BJ (cell line): ENCODE data around the gene LYST. TPM values are rescaled to one million over a fixed set of nuclear protein-coding genes. Genes with fewer than 3 reads are reported as not detected.
"Not testable (repeated sequence)": the region's sequence is repeated elsewhere in the genome, so short reads cannot be mapped to it uniquely, and the experiment has no call there.

ENCODE experiments used
- CTCF ChIA-PET: fragments of 350-600 bp; formaldehyde crosslinking; extraction: SDS; loops from one replicate; lab custom pipeline; 2021; ENCODE audit warnings: antibody characterized with exemption, inconsistent platforms; lab: Yijun Ruan, JAX
- POLR2A ChIA-PET: fragments of 300-600 bp; sonication (Branson Sonifier 250); formaldehyde crosslinking; extraction: SDS; loops from one replicate; lab custom pipeline; 2021; ENCODE audit warnings: antibody characterized with exemption; lab: Charles Lee
- DNase-seq: peaks from one replicate; pipeline ENCODE4 v3.0.0-alpha.2; 2011; ENCODE audit warnings: low read depth
- H3K27me3 ChIP-seq: 2 replicates; pipeline ENCODE4 v1.6.0; 2011; ENCODE audit warnings: low read length; ENCODE audit not compliant: control insufficient read depth, insufficient read depth
- H3K36me3 ChIP-seq: 2 replicates; pipeline ENCODE4 v1.5.1; 2011; ENCODE audit warnings: low read length; ENCODE audit not compliant: control insufficient read depth, insufficient read depth
- H3K4me3 ChIP-seq: 2 replicates; pipeline ENCODE4 v1.5.1; 2011; ENCODE audit warnings: low read depth, mild to moderate bottlenecking, control low read depth, low read length
- polyA plus RNA-seq: library from polyadenylated mRNA; depleted of rRNA; stranded (reverse); fragments of >200 nt; gene quantifications from 2 replicates; pipeline ENCODE4 v1.2.3, GENCODE V29; 2011
- TF ChIP-seq, protein P1 (sequence below): IDR thresholded peaks from 2 replicates; pipeline ENCODE4 v1.5.1; 2011; ENCODE audit warnings: low read depth, mild to moderate bottlenecking, control low read depth, inconsistent platforms, low read length, moderate library complexity; ENCODE audit not compliant: insufficient read depth

Gene LYST
- polyA plus RNA-seq, 1 experiment: 7.2 TPM

DNA sequence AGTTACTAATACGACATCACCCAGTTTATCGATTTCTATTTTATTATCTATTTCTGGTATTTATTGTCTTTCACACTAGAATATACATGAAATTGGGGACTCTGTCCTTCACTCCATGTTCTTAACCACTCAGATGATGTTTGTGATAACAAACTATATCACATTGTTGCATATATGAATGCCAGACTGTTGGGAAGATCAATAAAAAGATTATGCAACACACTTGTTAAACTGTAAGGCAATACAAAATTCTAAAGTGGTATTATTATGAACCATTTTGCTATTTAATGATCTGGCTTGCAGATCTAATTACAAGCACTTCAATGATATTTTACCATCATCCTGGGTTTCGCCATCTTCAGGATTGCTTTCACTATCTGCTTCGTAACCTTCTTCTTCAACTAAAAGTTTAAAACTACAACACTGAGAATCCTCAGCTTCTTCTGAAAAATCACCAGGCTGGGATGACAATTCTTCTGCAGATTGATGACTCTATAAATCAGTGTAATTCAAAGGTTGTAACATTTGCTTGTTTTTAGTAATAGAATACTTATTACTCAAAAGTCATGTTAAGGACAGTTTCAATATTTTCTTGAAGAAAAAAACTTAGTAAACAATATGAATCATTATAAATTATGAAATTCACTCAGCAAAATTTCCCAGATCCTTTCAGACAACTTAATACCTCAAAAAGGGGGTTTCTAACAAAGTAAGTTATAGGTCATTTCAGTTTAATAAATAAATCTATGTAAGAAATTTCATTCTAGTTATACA lies 63.9 kb downstream of the LYST start:
- H3K27me3 ChIP-seq: no peaks in the 10 kb centered on the region
- POLR2A ChIA-PET: no interaction called here
- no peak for DNase-seq
- H3K36me3 ChIP-seq: peaks cover 2% of the 10 kb centered on the region; the same call in 1 of the 2 replicates
- H3K4me3 ChIP-seq: no peak overlapping the region
- TF ChIP-seq, protein P1, sequence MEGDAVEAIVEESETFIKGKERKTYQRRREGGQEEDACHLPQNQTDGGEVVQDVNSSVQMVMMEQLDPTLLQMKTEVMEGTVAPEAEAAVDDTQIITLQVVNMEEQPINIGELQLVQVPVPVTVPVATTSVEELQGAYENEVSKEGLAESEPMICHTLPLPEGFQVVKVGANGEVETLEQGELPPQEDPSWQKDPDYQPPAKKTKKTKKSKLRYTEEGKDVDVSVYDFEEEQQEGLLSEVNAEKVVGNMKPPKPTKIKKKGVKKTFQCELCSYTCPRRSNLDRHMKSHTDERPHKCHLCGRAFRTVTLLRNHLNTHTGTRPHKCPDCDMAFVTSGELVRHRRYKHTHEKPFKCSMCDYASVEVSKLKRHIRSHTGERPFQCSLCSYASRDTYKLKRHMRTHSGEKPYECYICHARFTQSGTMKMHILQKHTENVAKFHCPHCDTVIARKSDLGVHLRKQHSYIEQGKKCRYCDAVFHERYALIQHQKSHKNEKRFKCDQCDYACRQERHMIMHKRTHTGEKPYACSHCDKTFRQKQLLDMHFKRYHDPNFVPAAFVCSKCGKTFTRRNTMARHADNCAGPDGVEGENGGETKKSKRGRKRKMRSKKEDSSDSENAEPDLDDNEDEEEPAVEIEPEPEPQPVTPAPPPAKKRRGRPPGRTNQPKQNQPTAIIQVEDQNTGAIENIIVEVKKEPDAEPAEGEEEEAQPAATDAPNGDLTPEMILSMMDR: no peak
- CTCF ChIA-PET: interaction anchor here (1.3 to 2.6 kb wide), 2 partner anchors 19 to 40 kb away, joined by 5 to 8 read pairs; no protein-coding TSS in a partner anchor

DNA sequence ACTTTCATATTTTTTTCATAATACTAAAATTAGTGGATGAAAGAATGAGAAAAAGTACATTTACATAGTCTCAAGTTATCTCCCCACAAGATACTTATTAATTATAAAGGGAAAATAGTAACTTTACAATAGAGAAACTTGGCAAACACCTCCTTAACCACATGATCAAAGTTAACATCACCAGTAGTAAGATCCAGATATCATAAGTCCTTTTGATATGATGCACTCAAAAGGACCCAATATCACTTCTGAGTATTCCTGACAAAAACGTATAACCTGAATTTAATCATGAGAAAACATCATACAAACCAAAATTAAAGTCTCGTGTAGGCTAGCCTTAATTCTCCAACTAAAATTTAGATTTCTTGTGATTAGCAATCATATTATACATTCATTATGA lies 67.4 kb downstream of the LYST start:
- TF ChIP-seq, protein P1: no peak
- POLR2A ChIA-PET: no interaction called here
- H3K4me3 ChIP-seq: no peak overlapping the region
- no peak for DNase-seq
- CTCF ChIA-PET: no interaction called here
- H3K27me3 ChIP-seq: no peaks in the 10 kb centered on the region
- H3K36me3 ChIP-seq: no peaks in the 10 kb centered on the region; the same call in 1 of the 2 replicates

GRCh38 chr1:235791532-235792060 lies 75.1 kb downstream of the LYST start:
- no peak for DNase-seq
- CTCF ChIA-PET: interaction anchor here (0.6 kb wide), 1 partner anchor 312 kb away, joined by 3 read pairs; no protein-coding TSS in a partner anchor

DNA sequence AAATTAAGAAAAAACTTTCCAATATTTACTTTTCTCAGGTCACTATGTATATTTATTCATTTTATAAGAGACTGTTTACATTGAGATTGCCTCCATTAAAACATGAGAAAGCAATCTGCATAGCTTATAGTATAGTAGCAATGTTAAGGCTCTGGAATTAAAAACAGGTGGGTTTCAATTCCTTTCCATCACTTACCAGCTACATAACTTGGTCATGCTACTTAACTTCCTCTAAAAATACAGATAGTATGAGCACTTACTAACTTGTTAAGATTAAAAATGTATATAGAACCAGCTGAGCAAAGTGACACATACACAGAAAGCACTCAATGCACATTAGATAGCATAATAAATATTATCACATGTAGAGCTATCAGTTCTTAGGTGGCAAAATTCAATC lies 76.6 kb downstream of the LYST start:
- ChIA-PET CTCF (interaction anchor here (0.9 kb wide), 1 partner anchor 687 kb away, joined by 3 read pairs; no protein-coding TSS in a partner anchor), POLR2A (no interaction called here)
- Histone ChIP-seq H3K27me3 (no peaks in the 10 kb centered on the region), H3K4me3 (no peak overlapping the region), H3K36me3 (no peaks in the 10 kb centered on the region)
- TF ChIP-seq, protein P1: no peak
- DNase-seq: no peak

More at GRCh38 chr1:235791532-235792060, 75.1 kb downstream of the LYST start:
- no peaks in the 10 kb centered on the region for H3K27me3 ChIP-seq
- TF ChIP-seq, protein P1: no peak
- POLR2A ChIA-PET: no interaction called here
- no peak overlapping the region for H3K4me3 ChIP-seq
- H3K36me3 ChIP-seq: no peaks in the 10 kb centered on the region; the same call in 1 of the 2 replicates

- CTCF ChIA-PET, H3K27me3 ChIP-seq, POLR2A ChIA-PET, DNase-seq, H3K36me3 ChIP-seq, H3K4me3 ChIP-seq: not testable (repeated sequence)
These were observed 80.3 kb downstream of the LYST start for GRCh38 chr1:235786227-235786898.
